B cell (primary cell): ENCODE data around the gene PIM3.

ENCODE experiments used
- EZH2 ChIP-seq: IDR thresholded peaks from 2 replicates; pipeline ENCODE4 v1.6.1; 2012; ENCODE audit warnings: borderline replicate concordance, low read depth, mild to moderate bottlenecking, moderate library complexity, low read length; ENCODE audit not compliant: insufficient read depth, poor library complexity, severe bottlenecking
- TF ChIP-seq, protein P1 (sequence below): fragments of 200-600 bp; IDR thresholded peaks from one replicate; pipeline ENCODE4 v1.8.0; 2022; ENCODE audit warnings: antibody characterized with exemption, mild to moderate bottlenecking

GRCh38 chr22:49995361-49996118, 35.0 kb downstream of the PIM3 start:
- TF ChIP-seq, protein P1, sequence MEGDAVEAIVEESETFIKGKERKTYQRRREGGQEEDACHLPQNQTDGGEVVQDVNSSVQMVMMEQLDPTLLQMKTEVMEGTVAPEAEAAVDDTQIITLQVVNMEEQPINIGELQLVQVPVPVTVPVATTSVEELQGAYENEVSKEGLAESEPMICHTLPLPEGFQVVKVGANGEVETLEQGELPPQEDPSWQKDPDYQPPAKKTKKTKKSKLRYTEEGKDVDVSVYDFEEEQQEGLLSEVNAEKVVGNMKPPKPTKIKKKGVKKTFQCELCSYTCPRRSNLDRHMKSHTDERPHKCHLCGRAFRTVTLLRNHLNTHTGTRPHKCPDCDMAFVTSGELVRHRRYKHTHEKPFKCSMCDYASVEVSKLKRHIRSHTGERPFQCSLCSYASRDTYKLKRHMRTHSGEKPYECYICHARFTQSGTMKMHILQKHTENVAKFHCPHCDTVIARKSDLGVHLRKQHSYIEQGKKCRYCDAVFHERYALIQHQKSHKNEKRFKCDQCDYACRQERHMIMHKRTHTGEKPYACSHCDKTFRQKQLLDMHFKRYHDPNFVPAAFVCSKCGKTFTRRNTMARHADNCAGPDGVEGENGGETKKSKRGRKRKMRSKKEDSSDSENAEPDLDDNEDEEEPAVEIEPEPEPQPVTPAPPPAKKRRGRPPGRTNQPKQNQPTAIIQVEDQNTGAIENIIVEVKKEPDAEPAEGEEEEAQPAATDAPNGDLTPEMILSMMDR: no peak
- no peak for TF ChIP-seq EZH2
